ENCODE measurements around the gene FAM241A. TPM values are rescaled to one million over a fixed set of nuclear protein-coding genes. Genes with fewer than 3 reads are reported as not detected.
A peak's percentile ranks its signal among the peaks of the same experiment; 100 is the strongest.

The FAM241A gene
- total and polyA plus RNA-seq, 9 of the 15 experiments (the other 6 are each of a cell fraction or from before 2014, with no cell fraction given), result 2.3 to 8.5 (median 5.3) TPM

- TF ChIP-seq PBX2 (CRISPR knock-in tag; IDR thresholded peaks at IDR 0.05; ENCODE audit: low read depth) (no peak), PBX2 (tag; conservative IDR thresholded peaks at IDR 0.05; ENCODE audit: low read depth) (no peak), ZNF316 (IDR thresholded peaks at IDR 0.05) (no peak), BHLHE40 (IDR thresholded peaks at IDR 0.05; ENCODE audit: low read length) (peak; percentile 48; the same call in 1 of the 2 replicates)
These were observed 67.8 kb downstream of the FAM241A start (continued) for GRCh38 chr4:112213091-112213490.

- DNase-seq (ENCODE audit: extremely low read depth in 1 of 4, low spot score in 3 of 4) (no peak), ATAC-seq (no peak), FAIRE-seq (no peak)
- no peaks in the 10 kb centered on the region for H3K9me1 ChIP-seq (ENCODE audit: control insufficient read depth, insufficient read depth, low read length)
- BruUV-seq (replicated peaks), result no TSS peak
- TF ChIP-seq ZNF431 (CRISPR knock-in tag; IDR thresholded peaks at IDR 0.05) (no peak), TRIM24 (IDR thresholded peaks at IDR 0.05) (no peak), NR2F6 (CRISPR knock-in tag; IDR thresholded peaks at IDR 0.05) (no peak), TOE1 (IDR thresholded peaks at IDR 0.05; ENCODE audit: borderline replicate concordance) (no peak), TOE1 (CRISPR knock-in tag; IDR thresholded peaks at IDR 0.05; ENCODE audit: borderline replicate concordance, low read depth) (no peak), ZNF174 (CRISPR knock-in tag; IDR thresholded peaks at IDR 0.05) (no peak)
- H3K79me2 ChIP-seq (ENCODE audit: control insufficient read depth, insufficient read depth, low read length), result no peaks in the 10 kb centered on the region
- ChIA-PET CTCF (ENCODE audit: low intra/inter-chr PET ratio) (interaction anchor here (1.1 to 2.0 kb wide), 2 partner anchors 21 to 310 kb away, joined by 3 to 9 read pairs; no protein-coding TSS in a partner anchor), POLR2A (interaction anchor here (0.6 kb wide), 1 partner anchor 165 kb away, joined by 4 read pairs; no protein-coding TSS in a partner anchor)
- 82% methylated on average over 3 of the region's 3 CpGs for WGBS (ENCODE audit: insufficient coverage, low coverage, missing lambda C conversion rate)
- H3K4me1 ChIP-seq (replicated peaks in 1 of 2; ENCODE audit: control insufficient read depth in 2 of 2, insufficient read depth in 2 of 2, low read length in 2 of 2), result no peaks in the 10 kb centered on the region
- in situ Hi-C loops (cut with MboI), result no loop called here
- intact Hi-C loops (cut with micrococcal nuclease), result loop anchor here (1.0 kb wide), 1 partner anchor 21 kb away; no protein-coding TSS in a partner anchor
- H3K27ac ChIP-seq (ENCODE audit: extremely low read depth, low read depth, low read length), result no peak overlapping the region
- H4K20me1 ChIP-seq (replicated peaks; ENCODE audit: control insufficient read depth, insufficient read depth, low read length), result no peaks in the 10 kb centered on the region
- no peaks in the 10 kb centered on the region for H3K27me3 ChIP-seq (ENCODE audit: control insufficient read depth in 2 of 2, insufficient read depth in 2 of 2, low read length in 2 of 2)
- no peak overlapping the region for H3K9ac ChIP-seq (ENCODE audit: insufficient read depth in 1 of 2, low read depth in 2 of 2, low read length in 2 of 2)
- no peak overlapping the region for H2AFZ ChIP-seq (ENCODE audit: low read depth, low read length)
- H3K4me3 ChIP-seq, result no peak overlapping the region
- no peak overlapping the region for H3K4me2 ChIP-seq (ENCODE audit: insufficient read depth, low read length)
- H3K36me3 ChIP-seq (ENCODE audit: control insufficient read depth, insufficient read depth, low read length), result no peaks in the 10 kb centered on the region
- no peaks in the 10 kb centered on the region for H3K9me3 ChIP-seq (replicated peaks; ENCODE audit: control insufficient read depth, insufficient read depth, low read depth, low read length)
These were observed 68.6 kb downstream of the FAM241A start for GRCh38 chr4:112213856-112214255.

Measured in K562 (cell line).